IMR-90 (cell line): ENCODE results near the gene PRSS53. TPM values are rescaled to one million over a fixed set of nuclear protein-coding genes. Genes with fewer than 3 reads are reported as not detected.

Source experiments
- ATAC-seq: fragments of 200-7000 bp; cut with Tn5 transposase; 2 replicates; pipeline ENCODE4 v1.9.1; 2020; ENCODE audit warnings: low read depth, mild to moderate bottlenecking, moderate library complexity
- BruUV-seq: library from RNA; stranded (reverse); fragments of 400-500 nt; replicated peaks from 2 replicates; lab custom pipeline; 2021; lab: Mats Ljungman, UMichigan
- CTCF ChIA-PET: fragments of 300-600 bp; formaldehyde crosslinking; extraction: SDS; loops from one replicate; lab custom pipeline; 2021; ENCODE audit warnings: antibody characterized with exemption; lab: Yijun Ruan, JAX
- POLR2A ChIA-PET: fragments of 300-600 bp; sonication (Branson Sonifier 250); formaldehyde crosslinking; loops from one replicate; lab custom pipeline; 2022; ENCODE audit warnings: antibody characterized with exemption; ENCODE audit not compliant: unreplicated experiment; lab: Charles Lee
- DNase-seq: peaks from one replicate; pipeline ENCODE4 v3.0.0; 2013
- H2AFZ ChIP-seq: replicated peaks from 2 replicates; pipeline ENCODE3; 2013; ENCODE audit warnings: low read length, mild to moderate bottlenecking; ENCODE audit not compliant: poor library complexity
- H2AK5ac ChIP-seq: 2 replicates; pipeline ENCODE4 v1.6.1; 2013; ENCODE audit warnings: low read depth, low read length, inconsistent platforms
- H2AK9ac ChIP-seq: replicated peaks from 2 replicates; pipeline ENCODE3; 2013; ENCODE audit warnings: mild to moderate bottlenecking, low read depth, low read length, moderate library complexity; ENCODE audit not compliant: poor library complexity
- H2BK120ac ChIP-seq: 2 replicates; pipeline ENCODE4 v1.6.1; 2013; ENCODE audit warnings: low read depth, low read length, inconsistent platforms
- H2BK15ac ChIP-seq: 3 replicates; pipeline ENCODE4 v1.6.1; 2013; ENCODE audit warnings: low read depth, low read length, inconsistent platforms
- H2BK20ac ChIP-seq: 2 replicates; pipeline ENCODE4 v1.6.1; 2013; ENCODE audit warnings: low read depth, mild to moderate bottlenecking, inconsistent platforms, low read length, moderate library complexity
- H2BK5ac ChIP-seq: 2 replicates; pipeline ENCODE4 v1.6.1; 2013; ENCODE audit warnings: mild to moderate bottlenecking, low read depth, low read length, inconsistent platforms; ENCODE audit not compliant: poor library complexity, severe bottlenecking
- H3K14ac ChIP-seq: replicated peaks from 2 replicates; pipeline ENCODE4 v1.6.1; 2013; ENCODE audit warnings: low read depth, low read length, inconsistent platforms
- H3K18ac ChIP-seq: 2 replicates; pipeline ENCODE4 v1.6.1; 2013; ENCODE audit warnings: low read depth, low read length, control low read depth
- H3K23ac ChIP-seq: 2 replicates; pipeline ENCODE4 v1.6.1; 2013; ENCODE audit warnings: low read depth, low read length, inconsistent platforms
- H3K27ac ChIP-seq: 2 replicates; pipeline ENCODE4 v1.5.1; 2013; ENCODE audit warnings: mild to moderate bottlenecking, control low read depth, low read length; ENCODE audit not compliant: insufficient read depth
- H3K27me3 ChIP-seq: 2 replicates; pipeline ENCODE4 v1.6.1; 2013; ENCODE audit warnings: low read length; ENCODE audit not compliant: control insufficient read depth, insufficient read depth
- H3K36me3 ChIP-seq: 2 replicates; pipeline ENCODE4 v1.6.1; 2013; ENCODE audit warnings: low read length, mixed read lengths; ENCODE audit not compliant: control insufficient read depth, insufficient read depth
- H3K4ac ChIP-seq: 2 replicates; pipeline ENCODE4 v1.6.1; 2013; ENCODE audit warnings: low read depth, low read length, inconsistent platforms
- H3K4me1 ChIP-seq: 2 replicates; pipeline ENCODE4 v1.6.1; 2013; ENCODE audit warnings: low read length, mixed read lengths; ENCODE audit not compliant: control insufficient read depth, insufficient read depth
- H3K4me2 ChIP-seq: 2 replicates; pipeline ENCODE4 v1.6.1; 2013; ENCODE audit warnings: low read depth, mild to moderate bottlenecking, control low read depth, low read length, moderate library complexity
- H3K4me3 ChIP-seq: 2 replicates; pipeline ENCODE4 v1.5.1; 2013; ENCODE audit warnings: low read depth, mild to moderate bottlenecking, control low read depth, low read length, moderate library complexity; ENCODE audit not compliant: insufficient read depth
- H3K56ac ChIP-seq: 2 replicates; pipeline ENCODE4 v1.6.1; 2013; ENCODE audit warnings: low read length, inconsistent platforms; ENCODE audit not compliant: insufficient read depth; ENCODE audit errors: extremely low read depth
- H3K79me1 ChIP-seq, 2 experiments: 2 replicates each; pipeline ENCODE4 v1.6.1; 2013; ENCODE audit warnings: low read length in 2 of 2, inconsistent platforms in 1 of 2, low read depth in 1 of 2
- H3K9ac ChIP-seq: 2 replicates; pipeline ENCODE4 v1.6.1; 2013; ENCODE audit warnings: low read depth, low read length, control low read depth
- H3K9me1 ChIP-seq: 2 replicates; pipeline ENCODE4 v1.6.1; 2013; ENCODE audit warnings: low read length, inconsistent platforms; ENCODE audit not compliant: insufficient read depth
- H3K9me3 ChIP-seq: 2 replicates; pipeline ENCODE4 v1.6.1; 2013; ENCODE audit warnings: low read length; ENCODE audit not compliant: control insufficient read depth, insufficient read depth
- H4K20me1 ChIP-seq: 2 replicates; pipeline ENCODE4 v1.6.1; 2013; ENCODE audit warnings: low read length, inconsistent platforms; ENCODE audit not compliant: insufficient read depth
- H4K5ac ChIP-seq: 2 replicates; pipeline ENCODE4 v1.6.1; 2013; ENCODE audit warnings: mild to moderate bottlenecking, low read depth, low read length, control low read depth
- H4K8ac ChIP-seq, 2 experiments: 2 replicates each; pipeline ENCODE4 v1.6.1; 2013; ENCODE audit warnings: low read depth in 2 of 2, low read length in 2 of 2, control low read depth in 1 of 2, inconsistent platforms in 1 of 2
- H4K91ac ChIP-seq: 2 replicates; pipeline ENCODE4 v1.6.1; 2013; ENCODE audit warnings: low read depth, low read length, inconsistent platforms; ENCODE audit not compliant: insufficient read depth
- CHD1 ChIP-seq: IDR thresholded peaks from 2 replicates; pipeline ENCODE4 v1.6.1; 2012; ENCODE audit warnings: low read depth, low read length, improper control_type of control experiment
- FOS ChIP-seq: fragments of 150-350 bp; IDR thresholded peaks from 2 replicates; pipeline ENCODE4 v1.6.1; 2016; ENCODE audit warnings: low read depth, low read length
- MAFK ChIP-seq: IDR thresholded peaks from 2 replicates; pipeline ENCODE4 v1.6.1; 2012; ENCODE audit warnings: low read depth, low read length, improper control_type of control experiment
- MAZ ChIP-seq: IDR thresholded peaks from 2 replicates; pipeline ENCODE4 v1.6.1; 2012; ENCODE audit warnings: low read depth, mild to moderate bottlenecking, low read length, improper control_type of control experiment, moderate library complexity, borderline replicate concordance
- MXI1 ChIP-seq: IDR thresholded peaks from 2 replicates; pipeline ENCODE4 v1.6.1; 2012; ENCODE audit warnings: low read depth, mild to moderate bottlenecking, low read length, moderate library complexity, borderline replicate concordance
- NFE2L2 ChIP-seq: fragments of 150-350 bp; IDR thresholded peaks from 2 replicates; pipeline ENCODE4 v1.6.1; 2016; ENCODE audit warnings: low read depth, mild to moderate bottlenecking, low read length
- POLR2A ChIP-seq: IDR thresholded peaks from 2 replicates; pipeline ENCODE4 v1.6.1; 2012; ENCODE audit warnings: mild to moderate bottlenecking, low read depth, low read length
- RAD21 ChIP-seq: IDR thresholded peaks from 2 replicates; pipeline ENCODE4 v1.6.1; 2012; ENCODE audit warnings: low read length, improper control_type of control experiment
- RCOR1 ChIP-seq: IDR thresholded peaks from 2 replicates; pipeline ENCODE4 v1.6.1; 2012; ENCODE audit warnings: mild to moderate bottlenecking, low read length, improper control_type of control experiment; ENCODE audit not compliant: insufficient replicate concordance
- SMC3 ChIP-seq: fragments of 150-350 bp; IDR thresholded peaks from 2 replicates; pipeline ENCODE4 v1.6.1; 2016; ENCODE audit warnings: low read depth, mild to moderate bottlenecking, antibody characterized with exemption, low read length, moderate library complexity
- WGBS, 2 experiments: methylation state at CpG; one replicate each; pipeline versions ENCODE4 v1.1.5 to v1.1.7; 2013; ENCODE audit warnings: missing lambda C conversion rate in 2 of 2; ENCODE audit not compliant: insufficient read length in 1 of 2; ENCODE audit errors: extremely low coverage in 2 of 2; 5-methylcytosine and 5-hydroxymethylcytosine counted together
- dilution Hi-C: fragments of 300-500 bp; cut with HindIII; formaldehyde crosslinking; loops from one replicate; pipeline ENCODE4 v1.14.3; 2018; ENCODE audit warnings: low sequenced_read_pairs; ENCODE audit not compliant: unreplicated experiment
- in situ Hi-C: fragments of 300-500 bp; cut with MboI; formaldehyde crosslinking; loops from 3 replicates; pipeline ENCODE4 v1.14.3; 2019; ENCODE audit warnings: low sequenced_read_pairs, inconsistent platforms, mixed read lengths
- intact Hi-C: fragments of 100-400 bp; cut with micrococcal nuclease; formaldehyde crosslinking; loops from 2 replicates; pipeline ENCODE4 v1.10.0; 2022
- polyA plus RNA-seq, 3 experiments: library from polyadenylated mRNA; depleted of rRNA; stranded (reverse); fragments of >200 nt; gene quantifications; 2 replicates each; pipeline ENCODE4 v1.2.3, GENCODE V29; 2012; ENCODE audit warnings: low replicate concordance in 1 of 3
- total RNA-seq: library from RNA; depleted of rRNA; stranded (reverse); fragments of >200 nt; gene quantifications from 2 replicates; pipeline ENCODE4 v1.2.3, GENCODE V29; 2012
- TF ChIP-seq, protein P1 (sequence below): fragments of 150-350 bp; IDR thresholded peaks from 2 replicates; pipeline ENCODE4 v1.6.1; 2017; ENCODE audit warnings: mild to moderate bottlenecking, antibody characterized with exemption, low read length, low read depth
- TF ChIP-seq, protein P2 (sequence below): fragments of 150-350 bp; IDR thresholded peaks from 2 replicates; pipeline ENCODE4 v1.6.1; 2016; ENCODE audit warnings: low read depth, mild to moderate bottlenecking, low read length, moderate library complexity, borderline replicate concordance
- TF ChIP-seq, protein P3 (sequence below): conservative IDR thresholded peaks from 2 replicates; pipeline ENCODE4 v1.5.1; 2012; ENCODE audit warnings: mild to moderate bottlenecking, low read depth, low read length, improper control_type of control experiment

PRSS53 gene
- total and polyA plus RNA-seq, 2 of the 4 experiments (the other 2 are of a cell fraction): 0.72 to 5.9 TPM

DNA sequence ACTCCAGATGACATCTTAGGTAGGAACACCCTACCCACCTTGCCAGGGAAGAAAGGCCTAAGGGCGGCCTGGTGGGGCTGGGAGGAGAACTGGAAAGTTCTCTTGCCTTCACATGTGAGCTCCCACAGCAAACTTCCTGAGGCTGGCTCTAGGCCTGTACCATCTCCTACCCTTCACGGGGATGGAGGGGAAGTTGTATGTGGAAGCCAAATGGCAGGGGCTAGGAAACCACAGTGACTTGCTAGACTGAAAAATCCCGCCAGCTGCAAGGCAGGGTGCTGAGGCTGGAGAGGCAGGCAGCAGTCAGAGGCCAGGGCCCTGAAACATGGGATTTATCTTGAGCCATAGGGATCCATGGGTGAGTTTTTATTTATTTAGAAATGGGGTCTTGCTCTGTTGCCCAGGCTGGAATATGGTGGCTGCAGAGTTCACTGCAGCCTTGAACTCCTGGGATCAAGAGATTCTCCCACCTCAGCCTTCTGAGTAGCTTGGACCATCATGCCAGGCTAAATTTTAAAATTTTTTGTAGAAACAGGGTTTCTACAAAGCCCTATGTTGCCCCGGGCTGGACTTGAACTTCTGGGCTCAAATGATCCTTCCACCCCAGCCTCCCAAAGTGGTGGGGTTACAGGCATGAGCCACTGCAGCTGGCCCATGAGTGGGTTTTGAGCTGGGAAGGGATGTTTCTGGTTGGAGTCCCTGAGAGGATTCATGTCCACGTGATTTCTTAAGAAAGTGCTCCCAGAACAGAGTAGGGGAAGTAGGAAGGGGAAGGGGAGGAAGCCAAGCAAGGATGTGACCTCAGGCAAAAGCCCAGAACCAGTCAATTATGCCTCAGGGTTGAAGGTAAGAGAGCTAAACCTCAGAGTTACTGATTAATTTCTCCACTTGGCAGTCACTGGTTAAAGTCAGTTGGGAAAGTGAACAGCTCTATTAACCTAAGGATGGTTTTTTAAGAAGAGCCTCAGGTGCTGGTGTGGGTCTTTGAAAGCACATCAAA, 24.7 kb upstream of the PRSS53 start:
- Histone ChIP-seq H3K9me1 (peaks cover 11% of the 10 kb centered on the region; the same call in 1 of the 2 replicates), H3K4ac (no peak overlapping the region), H3K14ac (no peak overlapping the region), H2BK5ac (no peak overlapping the region), H3K4me1 (0 out of 2 replicates have a peak, but pooled peaks cover 3% of the 10 kb centered on the region), H3K56ac (no peak overlapping the region), H2BK20ac (no peak overlapping the region), H2AK5ac (no peak overlapping the region), H4K91ac (no peak overlapping the region), H4K5ac (no peak overlapping the region), H3K79me1 (peaks cover 27 to 54% of the 10 kb centered on the region in 2 experiments), H3K27me3 (no peaks in the 10 kb centered on the region), H3K9me3 (no peaks in the 10 kb centered on the region), H4K8ac (no peak overlapping the region), H3K4me3 (no peak overlapping the region), H2AFZ (no peak overlapping the region), H3K9ac (no peak overlapping the region), H3K23ac (no peak overlapping the region), H4K20me1 (peaks cover 5% of the 10 kb centered on the region; the same call in 1 of the 2 replicates), H2BK15ac (no peak overlapping the region), H3K18ac (no peak overlapping the region), H3K36me3 (peaks cover 40% of the 10 kb centered on the region), H3K27ac (no peak overlapping the region), H2AK9ac (no peak overlapping the region), H3K4me2 (no peak overlapping the region), H2BK120ac (no peak overlapping the region)
- 82% methylated on average over 3 of the region's 5 CpGs; no CpG with 5 or more reads in 1 of the 2 experiments for WGBS, 2 experiments
- TF ChIP-seq SMC3 (no peak), NFE2L2 (no peak), CHD1 (no peak), POLR2A (no peak), MAZ (no peak), MAFK (no peak), MXI1 (no peak), RCOR1 (no peak), RAD21 (no peak), FOS (no peak)
- TF ChIP-seq, protein P1, sequence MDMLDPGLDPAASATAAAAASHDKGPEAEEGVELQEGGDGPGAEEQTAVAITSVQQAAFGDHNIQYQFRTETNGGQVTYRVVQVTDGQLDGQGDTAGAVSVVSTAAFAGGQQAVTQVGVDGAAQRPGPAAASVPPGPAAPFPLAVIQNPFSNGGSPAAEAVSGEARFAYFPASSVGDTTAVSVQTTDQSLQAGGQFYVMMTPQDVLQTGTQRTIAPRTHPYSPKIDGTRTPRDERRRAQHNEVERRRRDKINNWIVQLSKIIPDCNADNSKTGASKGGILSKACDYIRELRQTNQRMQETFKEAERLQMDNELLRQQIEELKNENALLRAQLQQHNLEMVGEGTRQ: no peak
- TF ChIP-seq, protein P2, sequence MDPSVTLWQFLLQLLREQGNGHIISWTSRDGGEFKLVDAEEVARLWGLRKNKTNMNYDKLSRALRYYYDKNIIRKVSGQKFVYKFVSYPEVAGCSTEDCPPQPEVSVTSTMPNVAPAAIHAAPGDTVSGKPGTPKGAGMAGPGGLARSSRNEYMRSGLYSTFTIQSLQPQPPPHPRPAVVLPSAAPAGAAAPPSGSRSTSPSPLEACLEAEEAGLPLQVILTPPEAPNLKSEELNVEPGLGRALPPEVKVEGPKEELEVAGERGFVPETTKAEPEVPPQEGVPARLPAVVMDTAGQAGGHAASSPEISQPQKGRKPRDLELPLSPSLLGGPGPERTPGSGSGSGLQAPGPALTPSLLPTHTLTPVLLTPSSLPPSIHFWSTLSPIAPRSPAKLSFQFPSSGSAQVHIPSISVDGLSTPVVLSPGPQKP: no peak
- TF ChIP-seq, protein P3, sequence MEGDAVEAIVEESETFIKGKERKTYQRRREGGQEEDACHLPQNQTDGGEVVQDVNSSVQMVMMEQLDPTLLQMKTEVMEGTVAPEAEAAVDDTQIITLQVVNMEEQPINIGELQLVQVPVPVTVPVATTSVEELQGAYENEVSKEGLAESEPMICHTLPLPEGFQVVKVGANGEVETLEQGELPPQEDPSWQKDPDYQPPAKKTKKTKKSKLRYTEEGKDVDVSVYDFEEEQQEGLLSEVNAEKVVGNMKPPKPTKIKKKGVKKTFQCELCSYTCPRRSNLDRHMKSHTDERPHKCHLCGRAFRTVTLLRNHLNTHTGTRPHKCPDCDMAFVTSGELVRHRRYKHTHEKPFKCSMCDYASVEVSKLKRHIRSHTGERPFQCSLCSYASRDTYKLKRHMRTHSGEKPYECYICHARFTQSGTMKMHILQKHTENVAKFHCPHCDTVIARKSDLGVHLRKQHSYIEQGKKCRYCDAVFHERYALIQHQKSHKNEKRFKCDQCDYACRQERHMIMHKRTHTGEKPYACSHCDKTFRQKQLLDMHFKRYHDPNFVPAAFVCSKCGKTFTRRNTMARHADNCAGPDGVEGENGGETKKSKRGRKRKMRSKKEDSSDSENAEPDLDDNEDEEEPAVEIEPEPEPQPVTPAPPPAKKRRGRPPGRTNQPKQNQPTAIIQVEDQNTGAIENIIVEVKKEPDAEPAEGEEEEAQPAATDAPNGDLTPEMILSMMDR: no peak
- in situ Hi-C loops: no loop called here
- ChIA-PET CTCF (no interaction called here), POLR2A (interaction anchor here (0.6 kb wide), 2 partner anchors 53 to 785 kb away, joined by 3 to 4 read pairs; no protein-coding TSS in a partner anchor)
- DNase-seq: no peak
- no TSS peak for BruUV-seq
- ATAC-seq: no peak
- intact Hi-C loops: no loop called here
- dilution Hi-C loops: no loop called here
